NCI-H2196 (cell line): Measurements from ENCODE around the gene PDE12.
"Not testable (repeated sequence)": the region's sequence is repeated elsewhere in the genome, so short reads cannot be mapped to it uniquely, and the experiment has no call there.

Experiments used
- DNase-seq: peaks from one replicate; lab custom pipeline; 2025; ENCODE audit not compliant: unreplicated experiment; lab: John Stamatoyannopoulos, UW

The PDE12 gene

GRCh38 chr3:57586778-57587177 lies 30.7 kb downstream of the PDE12 start:
- no peak for DNase-seq

GRCh38 chr3:57587905-57588304 lies 31.8 kb downstream of the PDE12 start:
- no peak for DNase-seq

- no peak for DNase-seq
These were observed 36.2 kb downstream of the PDE12 start for GRCh38 chr3:57592306-57592705.

- DNase-seq: no peak
These were observed 38.1 kb downstream of the PDE12 start for GRCh38 chr3:57594144-57594543.

GRCh38 chr3:57594576-57594975 lies 38.5 kb downstream of the PDE12 start:
- DNase-seq: no peak

GRCh38 chr3:57596495-57597126 lies 40.5 kb downstream of the PDE12 start:
- no peak for DNase-seq

- DNase-seq: peak; percentile 91
These were observed 41.3 kb downstream of the PDE12 start, which contains the start of gene ARF4 for GRCh38 chr3:57597127-57597923. Gene ARF4 (minus strand): TSS chr3:57597344. CDS start chr3:57597140, 204 bp downstream.

- no peak for DNase-seq
These were observed 42.8 kb downstream of the PDE12 start for GRCh38 chr3:57598765-57599360.

GRCh38 chr3:57600195-57600594 lies 44.1 kb downstream of the PDE12 start:
- no peak for DNase-seq

GRCh38 chr3:57604971-57605370 lies 48.9 kb downstream of the PDE12 start:
- no peak for DNase-seq

- DNase-seq: no peak
These were observed 49.6 kb downstream of the PDE12 start for GRCh38 chr3:57605683-57606082.

GRCh38 chr3:57611870-57612269 lies 55.8 kb downstream of the PDE12 start:
- not testable (repeated sequence) for DNase-seq

GRCh38 chr3:57616233-57616632 lies 60.2 kb downstream of the PDE12 start:
- DNase-seq: no peak
